Breast epithelium (tissue), 4 donors: ENCODE data around the gene ADGRL3. TPM values are rescaled to one million over a fixed set of nuclear protein-coding genes. Genes with fewer than 3 reads are reported as not detected.

Experiments
- DNase-seq, 2 donors: peaks; one replicate each; pipeline ENCODE4 v3.0.0-alpha.2; 2019; ENCODE audit warnings: low spot score in 2 of 2
- H3K27ac ChIP-seq, 2 donors: fragments of 200-600 bp; sonication (generic) in 1 of 2; one replicate each; pipeline ENCODE4 v1.5.1; 2016 to 2019; ENCODE audit warnings: mild to moderate bottlenecking in 1 of 2
- H3K27me3 ChIP-seq, 2 donors: fragments of 200-600 bp; sonication (generic) in 1 of 2; one replicate each; pipeline versions ENCODE4 v1.5.1 to v1.6.0; 2017 to 2019; ENCODE audit warnings: control low read depth in 1 of 2, mild to moderate bottlenecking in 1 of 2
- H3K36me3 ChIP-seq: fragments of 200-600 bp; one replicate; pipeline ENCODE4 v1.5.1; 2019
- H3K4me1 ChIP-seq, 2 donors: fragments of 200-600 bp; sonication (generic); one replicate each; pipeline ENCODE4 v1.5.1; 2016 to 2019; ENCODE audit warnings: control low read depth in 1 of 2
- H3K4me3 ChIP-seq, 3 donors: fragments of 200-600 bp; sonication (generic); 1 replicate in 2 of 3; 2 replicates in 1 of 3; pipeline ENCODE4 v1.5.1; 2016 to 2019; ENCODE audit warnings: mild to moderate bottlenecking in 3 of 3, moderate library complexity in 2 of 3
- H3K9me3 ChIP-seq, 2 donors: fragments of 200-600 bp; sonication (generic) in 1 of 2; one replicate each; pipeline ENCODE4 v1.5.1; 2016 to 2019; ENCODE audit warnings: control low read depth in 1 of 2
- POLR2A ChIP-seq: fragments of 450-650 bp; IDR thresholded peaks from one replicate; pipeline ENCODE4 v1.6.1; 2016; ENCODE audit warnings: antibody characterized with exemption, mild to moderate bottlenecking, moderate library complexity
- POLR2AphosphoS5 ChIP-seq, 3 donors: sonication (generic); formaldehyde crosslinking; IDR thresholded peaks; one replicate each; pipeline ENCODE4 v1.6.1; 2017; ENCODE audit warnings: antibody characterized with exemption in 3 of 3
- intact Hi-C: fragments of 100-400 bp; cut with DNase I; formaldehyde crosslinking; loops from one replicate; pipeline ENCODE4 v1.15.1; 2023; ENCODE audit warnings: low total_unique reads
- total RNA-seq, 3 donors: library from RNA; depleted of rRNA; stranded (reverse); fragments of >200 nt; gene quantifications; one replicate each; pipeline ENCODE4 v1.1.0, GENCODE V29; 2016
- TF ChIP-seq, protein P1 (sequence below), 3 donors: fragments of 450-650 bp; IDR thresholded peaks; one replicate each; pipeline ENCODE4 v1.5.1; 2016 to 2017; ENCODE audit warnings: antibody characterized with exemption in 3 of 3, mild to moderate bottlenecking in 3 of 3, moderate library complexity in 3 of 3

The ADGRL3 gene
- total RNA-seq, 3 donors from 2014 or later = 4.2 to 8.2 (median 6.6) TPM

DNA sequence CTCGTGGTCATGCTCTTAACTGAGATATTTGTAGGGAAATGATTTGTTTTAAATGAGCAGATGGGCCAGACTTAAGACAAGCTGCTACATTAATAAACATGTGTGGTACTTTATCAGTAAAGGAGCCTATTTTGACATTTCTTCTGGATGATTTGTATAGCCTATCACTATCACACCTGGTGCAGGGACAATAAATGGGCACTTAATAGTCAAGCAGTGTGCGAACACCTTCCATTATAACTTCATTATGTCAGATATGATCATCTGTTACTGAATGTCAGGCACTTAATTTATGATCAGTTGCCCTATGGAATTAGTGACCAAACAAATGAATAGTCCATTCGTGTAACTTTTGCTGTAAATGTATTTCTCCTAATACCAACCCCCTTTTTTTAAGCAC, 628.8 kb downstream of the ADGRL3 start:
- Histone ChIP-seq H3K27me3 (no peaks in the 10 kb centered on the region), H3K36me3 (no peaks in the 10 kb centered on the region), H3K9me3 (no peaks in the 10 kb centered on the region), H3K4me3 (no peak overlapping the region), H3K4me1 (no peaks in the 10 kb centered on the region), H3K27ac (no peak overlapping the region)
- no peak for DNase-seq
- TF ChIP-seq, protein P1, sequence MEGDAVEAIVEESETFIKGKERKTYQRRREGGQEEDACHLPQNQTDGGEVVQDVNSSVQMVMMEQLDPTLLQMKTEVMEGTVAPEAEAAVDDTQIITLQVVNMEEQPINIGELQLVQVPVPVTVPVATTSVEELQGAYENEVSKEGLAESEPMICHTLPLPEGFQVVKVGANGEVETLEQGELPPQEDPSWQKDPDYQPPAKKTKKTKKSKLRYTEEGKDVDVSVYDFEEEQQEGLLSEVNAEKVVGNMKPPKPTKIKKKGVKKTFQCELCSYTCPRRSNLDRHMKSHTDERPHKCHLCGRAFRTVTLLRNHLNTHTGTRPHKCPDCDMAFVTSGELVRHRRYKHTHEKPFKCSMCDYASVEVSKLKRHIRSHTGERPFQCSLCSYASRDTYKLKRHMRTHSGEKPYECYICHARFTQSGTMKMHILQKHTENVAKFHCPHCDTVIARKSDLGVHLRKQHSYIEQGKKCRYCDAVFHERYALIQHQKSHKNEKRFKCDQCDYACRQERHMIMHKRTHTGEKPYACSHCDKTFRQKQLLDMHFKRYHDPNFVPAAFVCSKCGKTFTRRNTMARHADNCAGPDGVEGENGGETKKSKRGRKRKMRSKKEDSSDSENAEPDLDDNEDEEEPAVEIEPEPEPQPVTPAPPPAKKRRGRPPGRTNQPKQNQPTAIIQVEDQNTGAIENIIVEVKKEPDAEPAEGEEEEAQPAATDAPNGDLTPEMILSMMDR (IDR thresholded peaks at IDR 0.05) = no peak
- intact Hi-C loops = no loop called here

DNA sequence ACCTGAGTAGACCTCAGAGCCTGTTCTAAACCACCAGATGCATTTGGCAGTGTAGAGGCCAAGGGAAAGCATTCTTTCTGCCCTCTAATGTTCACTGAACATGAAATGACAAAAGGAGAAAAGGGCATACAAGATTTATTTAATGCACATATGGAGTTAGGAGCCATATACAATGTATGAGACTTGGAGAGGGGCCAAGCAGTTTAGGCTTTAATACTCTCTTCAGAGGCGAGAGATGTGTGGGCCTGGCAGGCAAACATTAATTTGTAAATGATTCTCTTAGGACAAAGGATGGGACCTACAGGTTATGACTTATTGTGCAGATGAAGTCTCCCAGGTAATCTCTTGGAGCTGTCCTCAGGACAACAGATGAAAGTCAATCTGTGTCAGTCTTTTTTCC, 631.9 kb downstream of the ADGRL3 start:
- intact Hi-C loops = no loop called here
- H3K4me1 ChIP-seq = no peaks in the 10 kb centered on the region
- TF ChIP-seq, protein P1 (IDR thresholded peaks at IDR 0.05) = no peak
- TF ChIP-seq POLR2A (no peak), POLR2AphosphoS5 (IDR thresholded peaks at IDR 0.05) (no peak)
- no peak overlapping the region for H3K4me3 ChIP-seq
- no peak overlapping the region for H3K27ac ChIP-seq
- no peaks in the 10 kb centered on the region for H3K27me3 ChIP-seq
- H3K9me3 ChIP-seq = no peaks in the 10 kb centered on the region
- DNase-seq = no peak
- H3K36me3 ChIP-seq = no peaks in the 10 kb centered on the region

DNA sequence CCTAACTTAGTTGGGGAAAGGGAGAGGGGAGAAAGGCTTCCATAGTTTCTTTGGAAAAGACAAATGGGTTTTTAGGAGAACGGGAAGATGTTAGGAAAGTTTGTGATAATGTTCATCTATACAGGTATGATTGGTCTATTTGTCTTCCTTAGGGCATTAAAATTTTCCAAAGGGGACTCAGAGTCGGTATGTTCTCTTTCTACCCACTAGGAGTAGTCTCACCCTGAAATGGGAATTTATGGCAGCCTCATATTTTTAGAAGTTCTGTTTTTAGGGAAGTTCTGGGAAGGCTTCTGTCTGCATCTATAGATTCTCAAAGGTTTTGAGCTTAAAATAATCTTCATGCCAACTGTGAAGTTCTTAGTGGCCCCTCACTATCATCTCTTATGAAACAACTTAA, 637.3 kb downstream of the ADGRL3 start:
- TF ChIP-seq, protein P1 (IDR thresholded peaks at IDR 0.05) = no peak
- TF ChIP-seq POLR2A (no peak), POLR2AphosphoS5 (IDR thresholded peaks at IDR 0.05) (no peak)

DNA sequence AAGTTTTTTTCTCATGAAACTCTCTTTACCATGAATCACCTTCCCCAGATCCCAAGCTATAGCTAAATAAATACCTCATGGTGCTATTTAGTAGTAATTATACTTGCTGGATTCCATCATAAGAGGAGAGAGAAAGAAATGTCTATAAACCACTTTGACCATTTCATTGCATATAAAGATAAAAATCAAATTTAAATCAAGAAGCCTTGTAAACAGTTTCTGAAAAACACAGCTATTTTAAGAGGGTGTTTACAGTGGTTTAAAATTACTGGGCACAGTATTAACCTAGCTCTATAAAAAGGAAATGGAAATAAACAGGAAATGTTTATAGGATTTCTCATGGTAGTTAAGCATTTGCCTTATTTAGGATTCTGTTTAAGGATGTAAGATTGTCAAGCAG, 637.9 kb downstream of the ADGRL3 start:
- Histone ChIP-seq H3K9me3 (no peaks in the 10 kb centered on the region), H3K27me3 (no peaks in the 10 kb centered on the region), H3K36me3 (no peaks in the 10 kb centered on the region), H3K4me3 (no peak overlapping the region), H3K4me1 (no peaks in the 10 kb centered on the region), H3K27ac (no peak overlapping the region)
- DNase-seq = no peak
- intact Hi-C loops = no loop called here
- TF ChIP-seq, protein P1 (IDR thresholded peaks at IDR 0.05) = no peak
- no peak for TF ChIP-seq POLR2A
- TF ChIP-seq POLR2AphosphoS5 (IDR thresholded peaks at IDR 0.05) = no peak

More for the DNA sequence above, 637.3 kb downstream of the ADGRL3 start:
- H3K27me3 ChIP-seq = no peaks in the 10 kb centered on the region
- no peaks in the 10 kb centered on the region for H3K4me1 ChIP-seq
- no peak overlapping the region for H3K27ac ChIP-seq
- no peaks in the 10 kb centered on the region for H3K36me3 ChIP-seq
- no peak overlapping the region for H3K4me3 ChIP-seq
- no peak for DNase-seq
- intact Hi-C loops = no loop called here
- H3K9me3 ChIP-seq = no peaks in the 10 kb centered on the region

DNA sequence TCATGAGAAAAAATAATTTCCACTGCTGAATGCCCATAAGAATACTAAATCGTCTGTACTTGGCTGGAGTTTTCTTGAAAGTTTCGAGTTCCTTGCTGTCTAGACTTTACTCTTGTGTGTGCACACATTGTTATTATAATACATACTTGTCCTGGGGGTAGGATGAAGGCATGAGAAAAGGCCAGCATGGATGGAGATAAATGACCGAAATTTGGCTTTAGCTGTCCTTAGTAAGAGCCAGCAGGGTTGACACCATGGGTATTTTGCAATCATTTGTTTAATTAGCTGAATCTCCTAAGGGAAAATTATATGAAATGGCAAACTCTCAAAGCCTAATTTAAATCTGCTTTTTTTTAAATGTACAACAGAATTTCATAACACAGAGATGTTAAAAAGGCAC, 641.6 kb downstream of the ADGRL3 start:
- no peak for DNase-seq
- no peak overlapping the region for H3K27ac ChIP-seq
- TF ChIP-seq POLR2A (no peak), POLR2AphosphoS5 (IDR thresholded peaks at IDR 0.05) (no peak)
- TF ChIP-seq, protein P1 (IDR thresholded peaks at IDR 0.05) = no peak
- no peaks in the 10 kb centered on the region for H3K9me3 ChIP-seq
- H3K4me3 ChIP-seq = no peak overlapping the region
- H3K36me3 ChIP-seq = no peaks in the 10 kb centered on the region
- H3K4me1 ChIP-seq = no peaks in the 10 kb centered on the region
- intact Hi-C loops = no loop called here
- H3K27me3 ChIP-seq = no peaks in the 10 kb centered on the region
